Left colon (tissue), 2 donors: Measurements from ENCODE around the gene SAMM50. TPM values are rescaled to one million over a fixed set of nuclear protein-coding genes. Genes with fewer than 3 reads are reported as not detected.

Experiments
- ATAC-seq: fragments of 200-7000 bp; cut with Tn5 transposase; one replicate; pipeline ENCODE4 v1.9.1; 2020; ENCODE audit warnings: mild to moderate bottlenecking, moderate library complexity
- DNase-seq, 2 donors: peaks; one replicate each; pipeline ENCODE4 v3.0.0-alpha.2; 2020
- intact Hi-C, 2 donors: fragments of 100-400 bp; cut with DNase I in 1 of 2; cut with micrococcal nuclease in 1 of 2; formaldehyde crosslinking; loops; one replicate each; pipeline versions ENCODE4 v1.11.2 to v1.14.0; 2022; cut with DNase I, micrococcal nuclease
- total RNA-seq, 2 donors: library from RNA; stranded (reverse); fragmentation: NEBNext Ultra II Directional; extraction: Animal tissue kit (Norgen Biotek cat#: 25700); gene quantifications; one replicate each; pipeline ENCODE4 v1.2.1, GENCODE V29; 2021
- donor health status: DM: no; HTN: no; CAD: no.
- donor health status: DM: yes; HTN: yes; CAD: no.

Gene SAMM50
- total RNA-seq, 2 donors from 2014 or later, result 47.1 to 59.3 TPM

DNA sequence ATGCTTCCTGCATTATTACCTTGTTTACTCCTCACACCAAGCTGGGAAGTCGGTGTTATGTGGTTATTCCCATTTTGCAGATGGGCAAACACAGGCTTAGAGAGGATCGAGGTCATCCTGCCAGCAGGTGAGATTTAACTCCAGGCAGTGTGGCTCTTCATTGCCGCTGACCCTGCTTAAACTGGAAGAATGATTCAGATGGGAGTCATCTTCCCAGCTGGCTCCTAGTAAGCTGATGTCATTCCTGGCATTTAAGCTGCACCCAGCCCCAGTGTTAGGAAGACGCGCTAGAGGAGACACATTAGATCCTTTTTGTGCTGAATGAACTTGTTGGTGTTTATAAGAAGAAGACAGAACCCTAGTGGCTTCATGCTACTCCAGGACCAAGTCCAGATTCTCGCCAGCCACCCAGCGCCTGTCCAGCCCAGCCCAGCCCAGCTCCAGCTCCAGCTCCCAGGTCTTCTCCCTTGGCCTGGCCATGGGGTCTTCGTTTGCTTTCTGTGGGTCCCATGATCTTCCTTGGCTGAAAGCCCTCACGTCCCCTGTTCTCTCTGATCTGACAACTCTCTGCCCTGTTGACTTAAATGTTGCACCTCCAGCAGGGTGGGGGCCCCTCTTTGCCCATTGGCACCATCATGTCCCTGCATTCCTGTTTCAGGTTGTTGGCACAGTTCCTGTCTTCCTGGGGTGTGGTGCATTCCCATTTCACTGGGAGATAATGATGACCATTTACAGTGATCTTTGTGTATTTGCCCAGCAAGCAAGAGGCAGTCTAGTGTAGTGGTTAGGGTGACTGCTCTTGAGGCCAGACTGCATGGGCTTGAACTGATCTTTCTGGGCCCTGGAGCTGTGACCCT, 82.5 kb downstream of the SAMM50 start:
- intact Hi-C loops, result no loop called here
- DNase-seq (no peak), ATAC-seq (no peak)

DNA sequence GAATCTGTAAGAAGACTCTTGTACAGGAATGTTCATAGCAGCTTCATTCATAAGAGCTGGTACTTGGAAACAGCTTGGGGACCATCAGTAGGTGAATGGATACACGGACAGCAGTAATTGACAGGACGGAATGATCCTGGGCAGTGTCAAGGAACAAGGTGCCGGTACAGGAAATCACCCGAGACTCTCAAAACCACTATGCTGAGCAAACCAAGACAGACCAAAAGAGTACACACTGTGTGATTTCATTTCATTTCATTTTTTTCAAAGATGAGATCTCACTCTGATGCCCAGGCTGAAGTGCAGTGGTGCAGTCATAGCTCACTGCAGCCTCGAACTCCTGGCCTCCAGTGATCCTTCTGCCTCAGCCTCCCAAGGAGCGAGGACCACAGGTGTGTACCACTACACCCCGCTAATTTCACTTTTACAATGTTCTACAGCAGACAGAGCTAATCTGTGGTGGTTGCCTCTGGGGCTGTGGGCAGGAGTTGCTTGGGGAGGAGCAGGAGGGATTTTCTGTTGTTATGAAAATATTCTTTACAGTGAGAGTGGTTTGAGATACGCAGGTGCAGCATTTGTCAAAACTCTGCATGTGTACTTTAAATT, 84.4 kb downstream of the SAMM50 start:
- no peak for DNase-seq
- intact Hi-C loops, result no loop called here
- ATAC-seq, result no peak

DNA sequence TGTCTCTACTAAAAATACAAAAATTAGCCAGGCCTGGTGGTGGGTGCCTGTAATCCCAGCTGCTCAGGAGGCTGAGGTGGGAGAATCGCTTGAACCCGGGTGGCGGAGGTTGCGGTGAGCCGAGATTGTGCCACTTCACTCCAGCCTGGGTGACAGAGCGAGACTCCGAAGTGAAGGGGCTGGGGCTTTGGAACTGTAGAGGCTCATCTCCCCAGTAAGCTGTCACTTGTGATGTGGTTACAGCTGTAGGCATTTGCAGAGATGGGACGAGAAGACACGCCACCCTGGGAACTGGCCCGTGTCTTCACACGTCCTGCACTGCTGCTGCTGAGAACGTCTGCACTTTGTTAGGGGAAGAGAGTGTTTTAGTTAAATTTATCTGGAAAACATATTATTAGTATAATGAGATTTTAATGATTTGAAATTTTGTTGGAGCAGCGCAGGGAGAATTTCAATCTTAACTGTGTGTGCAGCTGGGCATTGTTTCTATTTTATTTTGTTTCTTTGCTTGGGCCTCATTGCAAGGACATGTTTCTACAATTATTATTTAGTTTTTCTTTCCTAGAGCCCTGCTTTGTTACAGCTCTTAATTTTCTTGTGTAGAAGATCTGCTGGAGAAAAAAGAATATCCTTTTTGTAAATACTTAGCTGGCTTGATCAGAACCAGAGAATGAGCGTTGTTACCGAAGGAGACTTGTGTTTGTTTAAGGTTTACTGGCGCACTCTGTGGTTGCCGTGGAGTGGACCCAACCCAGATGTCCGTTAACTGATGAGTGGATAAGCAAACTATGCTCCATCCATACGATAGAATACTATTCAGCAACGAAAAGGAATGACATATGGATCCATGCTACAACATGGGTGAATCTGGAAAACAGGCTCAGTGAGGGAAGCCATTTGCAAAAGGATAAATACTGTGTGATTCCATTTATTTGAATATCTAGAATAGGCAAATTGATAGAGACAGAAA, 87.3 kb downstream of the SAMM50 start:
- intact Hi-C loops, result no loop called here
- no peak for ATAC-seq
- DNase-seq, result no peak

DNA sequence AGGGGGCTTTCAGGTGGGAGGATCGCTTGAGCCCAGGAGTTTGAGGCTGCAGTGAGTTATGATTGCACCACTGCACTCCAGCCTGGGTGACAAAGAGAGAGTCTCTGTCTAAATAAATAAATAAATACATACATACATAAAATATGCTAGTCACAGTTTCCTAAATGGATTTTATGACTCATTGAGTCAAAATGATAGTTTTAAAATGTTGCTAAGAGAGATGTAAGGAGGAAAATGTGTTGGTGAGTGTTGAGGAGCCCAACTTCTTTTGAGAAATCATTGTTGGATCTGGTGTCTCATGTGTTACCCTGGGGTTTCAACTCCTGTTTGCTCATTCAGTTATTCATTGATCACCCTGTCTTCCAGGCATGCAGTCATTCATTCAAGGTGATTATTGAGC, 89.9 kb downstream of the SAMM50 start:
- intact Hi-C loops, result no loop called here
- ATAC-seq (no peak), DNase-seq (no peak)

Other genes starting within 250 kb of the SAMM50 start
- gene EFCAB6, start 143.1 kb upstream of the SAMM50 start, total RNA-seq, result 1 to 10 TPM in 1 of 2 donors, under 1 TPM in 1; 0.58 to 1.1 TPM
- under 1 TPM; 0.15 to 0.28 TPM for gene SULT4A1, start 92.9 kb upstream of the SAMM50 start, total RNA-seq
- gene PNPLA5, start 63.4 kb upstream of the SAMM50 start, total RNA-seq, result not detected
- gene PNPLA3, start 31.6 kb upstream of the SAMM50 start, total RNA-seq, result 1 to 10 TPM in 1 of 2 donors, under 1 TPM in 1; 0.14 to 2.0 TPM
- gene PARVB, start 68.9 kb downstream of the SAMM50 start, total RNA-seq, result 10 to 100 TPM in 1 of 2 donors, 1 to 10 TPM in 1; 7.8 to 13.5 TPM
- gene PARVG, start 225.5 kb downstream of the SAMM50 start, total RNA-seq, result 1 to 10 TPM; 3.6 to 8.4 TPM